Measurements from ENCODE around the gene MEGF11. TPM values are rescaled to one million over a fixed set of nuclear protein-coding genes. Genes with fewer than 3 reads are reported as not detected.

MEGF11 gene
- total RNA-seq, 2 experiments from 2014 or later, result 3.3 to 6.8 TPM

DNA sequence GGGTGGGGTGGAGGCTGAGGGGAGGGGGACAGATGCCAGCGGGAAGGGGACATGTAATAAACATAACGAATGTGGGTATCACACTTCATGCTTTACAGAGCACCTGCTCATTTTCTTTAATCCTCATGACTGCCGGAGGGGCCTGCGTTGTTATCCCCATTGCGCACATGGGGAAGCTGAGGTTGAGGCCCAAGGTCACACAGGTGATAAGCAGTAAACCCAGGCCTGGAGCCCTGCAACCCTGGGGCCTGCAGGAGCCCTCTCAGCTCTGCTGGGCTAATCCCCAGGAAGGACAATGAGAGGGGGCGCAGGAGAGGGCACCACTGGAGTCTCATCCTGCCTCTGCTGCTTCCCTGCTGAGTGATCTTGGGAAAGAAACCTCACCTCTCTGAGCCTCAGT lies 64.3 kb downstream of the MEGF11 start:
- ChIA-PET CTCF (ENCODE audit: unreplicated experiment) (interaction anchor here (0.5 kb wide), 1 partner anchor 38 kb away, joined by 3 read pairs; no protein-coding TSS in a partner anchor), POLR2A (no interaction called here)
- no peak overlapping the region for H2AFZ ChIP-seq (ENCODE audit: low read length)

DNA sequence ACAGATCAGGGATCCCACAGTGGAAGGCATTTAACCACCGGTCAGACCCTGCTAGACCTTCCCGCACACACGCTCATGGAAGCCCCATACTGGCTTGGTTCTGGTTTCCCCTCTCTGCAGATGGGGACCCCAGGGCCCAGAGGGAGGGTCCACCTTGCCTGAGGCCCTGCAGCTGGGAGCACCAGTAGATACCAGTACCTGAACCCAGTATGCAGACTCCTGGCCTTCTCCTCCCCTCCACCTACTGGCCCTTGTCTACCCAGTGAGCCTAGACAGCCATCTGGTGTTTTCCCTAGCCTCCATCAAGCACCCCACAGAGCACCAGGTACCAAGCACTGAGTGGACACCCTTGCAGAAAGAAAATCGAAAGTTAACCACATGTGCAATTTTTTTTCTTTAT lies 65.1 kb downstream of the MEGF11 start:
- no TSS peak for BruUV-seq (replicated peaks)
- H3K9me3 ChIP-seq (ENCODE audit: low read length), result no peaks in the 10 kb centered on the region
- H3K4me3 ChIP-seq (ENCODE audit: low read depth, low read length, poor library complexity, severe bottlenecking), result no peak overlapping the region
- TF ChIP-seq EZH2phosphoT487 (IDR thresholded peaks at IDR 0.05; ENCODE audit: borderline replicate concordance, low read depth, low read length), result no peak
- TF ChIP-seq, protein P1, sequence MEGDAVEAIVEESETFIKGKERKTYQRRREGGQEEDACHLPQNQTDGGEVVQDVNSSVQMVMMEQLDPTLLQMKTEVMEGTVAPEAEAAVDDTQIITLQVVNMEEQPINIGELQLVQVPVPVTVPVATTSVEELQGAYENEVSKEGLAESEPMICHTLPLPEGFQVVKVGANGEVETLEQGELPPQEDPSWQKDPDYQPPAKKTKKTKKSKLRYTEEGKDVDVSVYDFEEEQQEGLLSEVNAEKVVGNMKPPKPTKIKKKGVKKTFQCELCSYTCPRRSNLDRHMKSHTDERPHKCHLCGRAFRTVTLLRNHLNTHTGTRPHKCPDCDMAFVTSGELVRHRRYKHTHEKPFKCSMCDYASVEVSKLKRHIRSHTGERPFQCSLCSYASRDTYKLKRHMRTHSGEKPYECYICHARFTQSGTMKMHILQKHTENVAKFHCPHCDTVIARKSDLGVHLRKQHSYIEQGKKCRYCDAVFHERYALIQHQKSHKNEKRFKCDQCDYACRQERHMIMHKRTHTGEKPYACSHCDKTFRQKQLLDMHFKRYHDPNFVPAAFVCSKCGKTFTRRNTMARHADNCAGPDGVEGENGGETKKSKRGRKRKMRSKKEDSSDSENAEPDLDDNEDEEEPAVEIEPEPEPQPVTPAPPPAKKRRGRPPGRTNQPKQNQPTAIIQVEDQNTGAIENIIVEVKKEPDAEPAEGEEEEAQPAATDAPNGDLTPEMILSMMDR (conservative IDR thresholded peaks at IDR 0.05; ENCODE audit: low read length), result peak; percentile 63; the same call in 1 of the 2 replicates
- no peaks in the 10 kb centered on the region for H3K36me3 ChIP-seq (ENCODE audit: insufficient read depth, low read length)
- intact Hi-C loops (cut with micrococcal nuclease; ENCODE audit: unreplicated experiment), result no loop called here
- H3K9me2 ChIP-seq (ENCODE audit: insufficient read depth, low read length), result no peaks in the 10 kb centered on the region
- peak; percentile 62 for DNase-seq (ENCODE audit: low spot score)
- peaks cover 65% of the 10 kb centered on the region for H3K4me1 ChIP-seq (ENCODE audit: insufficient read depth, low read length, poor library complexity, severe bottlenecking)
- ChIA-PET POLR2A (no interaction called here), CTCF (ENCODE audit: unreplicated experiment) (no interaction called here)
- no peak overlapping the region for H2AFZ ChIP-seq (ENCODE audit: low read length)
- no peaks in the 10 kb centered on the region for H3K79me2 ChIP-seq (ENCODE audit: insufficient read depth, low read depth, low read length)
- no peaks in the 10 kb centered on the region for H4K20me1 ChIP-seq (ENCODE audit: insufficient read depth, low read length)
- H3K27ac ChIP-seq (ENCODE audit: low read depth, low read length, poor library complexity, severe bottlenecking), result peak overlapping the region; percentile 6
- H3K4me2 ChIP-seq (ENCODE audit: low read length), result peak overlapping the region; percentile 31; the same call in 1 of the 2 replicates

More for the DNA sequence above, 64.3 kb downstream of the MEGF11 start:
- Histone ChIP-seq H3K9me2 (ENCODE audit: insufficient read depth, low read length) (no peaks in the 10 kb centered on the region), H3K27ac (ENCODE audit: low read depth, low read length, poor library complexity, severe bottlenecking) (no peak overlapping the region), H3K4me3 (ENCODE audit: low read depth, low read length, poor library complexity, severe bottlenecking) (no peak overlapping the region), H4K20me1 (ENCODE audit: insufficient read depth, low read length) (no peaks in the 10 kb centered on the region), H3K36me3 (ENCODE audit: insufficient read depth, low read length) (no peaks in the 10 kb centered on the region), H3K79me2 (ENCODE audit: insufficient read depth, low read depth, low read length) (no peaks in the 10 kb centered on the region), H3K9me3 (ENCODE audit: low read length) (no peaks in the 10 kb centered on the region), H3K4me2 (ENCODE audit: low read length) (peak overlapping the region; percentile 11; the same call in 1 of the 2 replicates), H3K4me1 (ENCODE audit: insufficient read depth, low read length, poor library complexity, severe bottlenecking) (peaks cover 65% of the 10 kb centered on the region)
- TF ChIP-seq EZH2phosphoT487 (IDR thresholded peaks at IDR 0.05; ENCODE audit: borderline replicate concordance, low read depth, low read length), result no peak
- TF ChIP-seq, protein P1 (conservative IDR thresholded peaks at IDR 0.05; ENCODE audit: low read length), result no peak
- intact Hi-C loops (cut with micrococcal nuclease; ENCODE audit: unreplicated experiment), result no loop called here
- no TSS peak for BruUV-seq (replicated peaks)
- no peak for DNase-seq (ENCODE audit: low spot score)

DNA sequence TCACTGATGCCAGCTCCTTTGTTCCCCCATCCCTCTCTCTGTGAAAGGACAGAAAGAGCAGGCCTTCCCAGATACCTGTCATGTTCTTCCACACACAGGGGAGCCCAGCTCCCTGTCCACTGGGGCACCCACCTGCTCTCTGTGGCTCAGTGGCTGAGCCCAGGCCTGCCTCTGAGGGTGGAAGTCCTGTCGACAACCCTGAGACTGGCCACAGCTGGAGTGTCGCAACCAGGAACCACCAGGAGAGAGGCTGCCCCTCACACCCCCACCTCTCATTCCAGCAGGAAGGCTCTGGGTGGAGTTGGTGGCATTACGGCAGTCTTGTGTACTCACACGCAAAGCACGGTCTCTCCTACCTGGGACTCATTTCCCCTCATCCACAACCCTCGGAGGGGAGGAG lies 66.3 kb downstream of the MEGF11 start:
- Histone ChIP-seq H4K20me1 (ENCODE audit: insufficient read depth, low read length) (no peaks in the 10 kb centered on the region), H3K9me3 (ENCODE audit: low read length) (no peaks in the 10 kb centered on the region), H3K4me2 (ENCODE audit: low read length) (peak overlapping the region; percentile 4; the same call in 1 of the 2 replicates), H3K36me3 (ENCODE audit: insufficient read depth, low read length) (no peaks in the 10 kb centered on the region), H3K4me3 (ENCODE audit: low read depth, low read length, poor library complexity, severe bottlenecking) (no peak overlapping the region), H3K9me2 (ENCODE audit: insufficient read depth, low read length) (no peaks in the 10 kb centered on the region), H3K79me2 (ENCODE audit: insufficient read depth, low read depth, low read length) (no peaks in the 10 kb centered on the region), H3K27ac (ENCODE audit: low read depth, low read length, poor library complexity, severe bottlenecking) (no peak overlapping the region), H2AFZ (ENCODE audit: low read length) (no peak overlapping the region), H3K4me1 (ENCODE audit: insufficient read depth, low read length, poor library complexity, severe bottlenecking) (peaks cover 69% of the 10 kb centered on the region)
- no TSS peak for BruUV-seq (replicated peaks)
- ChIA-PET POLR2A (interaction anchor here (1.2 to 2.3 kb wide), 6 partner anchors 15 to 160 kb away, joined by 3 to 14 read pairs (median 4); no protein-coding TSS in a partner anchor), CTCF (ENCODE audit: unreplicated experiment) (interaction anchor here (1.4 kb wide), 1 partner anchor 18 kb away, joined by 4 read pairs; no protein-coding TSS in a partner anchor)
- intact Hi-C loops (cut with micrococcal nuclease; ENCODE audit: unreplicated experiment), result no loop called here
- DNase-seq (ENCODE audit: low spot score), result no peak
- no peak for TF ChIP-seq EZH2phosphoT487 (IDR thresholded peaks at IDR 0.05; ENCODE audit: borderline replicate concordance, low read depth, low read length)
- TF ChIP-seq, protein P1 (conservative IDR thresholded peaks at IDR 0.05; ENCODE audit: low read length), result no peak
